ENCODE results near the gene CYSLTR1. TPM values are rescaled to one million over a fixed set of nuclear protein-coding genes. Genes with fewer than 3 reads are reported as not detected.

The CYSLTR1 gene
- total RNA-seq, 2 donors from 2014 or later = 3.5 to 7.2 TPM

GRCh38 chrX:78326401-78326800 lies 1.0 kb downstream of the CYSLTR1 start:
- ATAC-seq (ENCODE audit: insufficient number of reproducible peaks, low FRiP score, low read depth) = no peak
- no peaks in the 10 kb centered on the region for H3K9me3 ChIP-seq
- TF ChIP-seq CTCF (IDR thresholded peaks at IDR 0.05) = no peak
- peak overlapping the region; percentile 57 for H3K4me3 ChIP-seq
- no peak for DNase-seq (ENCODE audit: low spot score)
- no peaks in the 10 kb centered on the region for H3K27me3 ChIP-seq (replicated peaks; ENCODE audit: insufficient read depth)
- H3K36me3 ChIP-seq = no peaks in the 10 kb centered on the region
- no peak overlapping the region for H3K27ac ChIP-seq
- no peaks in the 10 kb centered on the region for H3K4me1 ChIP-seq (ENCODE audit: control insufficient read depth in 1 of 2, low read depth in 2 of 2)

GRCh38 chrX:78322863-78323262 lies 4.5 kb downstream of the CYSLTR1 start:
- H3K9me3 ChIP-seq = no peaks in the 10 kb centered on the region

GRCh38 chrX:78321809-78322208 lies 5.6 kb downstream of the CYSLTR1 start:
- no peaks in the 10 kb centered on the region for H3K9me3 ChIP-seq
- no peak overlapping the region for H3K4me3 ChIP-seq
- DNase-seq (ENCODE audit: low spot score) (no peak), ATAC-seq (ENCODE audit: insufficient number of reproducible peaks, low FRiP score, low read depth) (no peak)
- no peaks in the 10 kb centered on the region for H3K27me3 ChIP-seq (replicated peaks; ENCODE audit: insufficient read depth)
- no peak for TF ChIP-seq CTCF (IDR thresholded peaks at IDR 0.05)
- no peaks in the 10 kb centered on the region for H3K4me1 ChIP-seq (ENCODE audit: control insufficient read depth in 1 of 2, low read depth in 2 of 2)
- no peaks in the 10 kb centered on the region for H3K36me3 ChIP-seq
- H3K27ac ChIP-seq = no peak overlapping the region

More at GRCh38 chrX:78322863-78323262, 4.5 kb downstream of the CYSLTR1 start:
- Histone ChIP-seq H3K4me1 (ENCODE audit: control insufficient read depth in 1 of 2, low read depth in 2 of 2) (no peaks in the 10 kb centered on the region), H3K27ac (no peak overlapping the region), H3K27me3 (replicated peaks; ENCODE audit: insufficient read depth) (no peaks in the 10 kb centered on the region), H3K4me3 (no peak overlapping the region), H3K36me3 (no peaks in the 10 kb centered on the region)
- ATAC-seq (ENCODE audit: insufficient number of reproducible peaks, low FRiP score, low read depth) (no peak), DNase-seq (ENCODE audit: low spot score) (no peak)
- no peak for TF ChIP-seq CTCF (IDR thresholded peaks at IDR 0.05)

- H3K9me3 ChIP-seq = no peaks in the 10 kb centered on the region
- no peaks in the 10 kb centered on the region for H3K4me1 ChIP-seq (ENCODE audit: control insufficient read depth in 1 of 2, low read depth in 2 of 2)
- H3K36me3 ChIP-seq = no peaks in the 10 kb centered on the region
- DNase-seq (ENCODE audit: low spot score) = no peak
- no peak overlapping the region for H3K27ac ChIP-seq
- H3K27me3 ChIP-seq (replicated peaks; ENCODE audit: insufficient read depth) = no peaks in the 10 kb centered on the region
- TF ChIP-seq CTCF (IDR thresholded peaks at IDR 0.05) = no peak
- H3K4me3 ChIP-seq = no peak overlapping the region
- no peak for ATAC-seq (ENCODE audit: insufficient number of reproducible peaks, low FRiP score, low read depth)
Measured at GRCh38 chrX:78316265-78316664, 11.1 kb downstream of the CYSLTR1 start.

- Histone ChIP-seq H3K9me3 (no peaks in the 10 kb centered on the region), H3K27me3 (replicated peaks; ENCODE audit: insufficient read depth) (no peaks in the 10 kb centered on the region), H3K36me3 (no peaks in the 10 kb centered on the region), H3K27ac (no peak overlapping the region), H3K4me3 (no peak overlapping the region), H3K4me1 (ENCODE audit: control insufficient read depth in 1 of 2, low read depth in 2 of 2) (no peaks in the 10 kb centered on the region)
- no peak for ATAC-seq (ENCODE audit: insufficient number of reproducible peaks, low FRiP score, low read depth)
- no peak for TF ChIP-seq CTCF (IDR thresholded peaks at IDR 0.05)
- no peak for DNase-seq (ENCODE audit: low spot score)
Measured at GRCh38 chrX:78315745-78316144, 11.7 kb downstream of the CYSLTR1 start.

Data from thoracic aorta (tissue), 2 donors.